Fibroblast of lung (primary cell): ENCODE data around the gene MAGI2.

Experiments
- CTCF ChIP-seq, 2 donors: IDR thresholded peaks in 1 of 2; conservative IDR thresholded peaks in 1 of 2; 1 replicate in 1 of 2; 2 replicates in 1 of 2; pipeline ENCODE4 v1.5.1; 2011 to 2012; ENCODE audit warnings: low read length in 2 of 2, control low read depth in 1 of 2, inconsistent platforms in 1 of 2, low read depth in 1 of 2, mild to moderate bottlenecking in 1 of 2
- EZH2 ChIP-seq: IDR thresholded peaks from 2 replicates; pipeline ENCODE4 v1.5.1; 2012; ENCODE audit warnings: low read length, control low read depth, mild to moderate bottlenecking; ENCODE audit errors: missing control alignments

DNA sequence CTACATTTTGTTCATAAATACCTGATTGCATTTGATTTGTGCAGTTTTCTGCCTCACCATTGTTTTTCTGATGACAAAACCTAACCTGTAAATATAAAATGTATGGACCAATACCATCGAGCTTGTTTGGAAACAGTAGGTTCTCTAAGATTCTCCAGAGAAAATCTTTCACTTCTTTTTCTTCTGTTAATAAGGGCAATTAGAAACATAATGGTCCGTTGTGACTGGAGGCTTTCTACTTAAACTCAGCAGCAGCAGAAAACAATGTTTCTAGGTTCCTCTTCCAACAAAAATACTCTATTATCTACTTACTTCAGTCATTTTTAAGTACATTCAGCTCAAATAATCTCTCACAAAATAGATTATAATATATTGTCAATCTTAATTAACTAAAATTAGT, 1053.4 kb downstream of the MAGI2 start:
- TF ChIP-seq CTCF (conservative IDR thresholded peaks at IDR 0.05 in 1 of 2, IDR thresholded peaks at IDR 0.05 in 1 of 2; ENCODE audit: low read depth in 1 of 2, low read length in 2 of 2) (no peak), EZH2 (no peak)
